MM.1S (cell line): Measurements from ENCODE around the gene LHFPL2.

Experiments used
- DNase-seq: peaks from one replicate; pipeline ENCODE4 v3.0.0-alpha.2; 2015
- H2AFZ ChIP-seq: fragments of 300-600 bp; sonication (generic); 2 replicates; pipeline ENCODE4 v1.6.0; 2016; ENCODE audit warnings: antibody characterized with exemption, low read length
- H3F3A ChIP-seq: fragments of 300-600 bp; sonication (generic); 2 replicates; pipeline ENCODE4 v1.6.1; 2016; ENCODE audit warnings: mild to moderate bottlenecking, antibody characterized with exemption, low read length, moderate library complexity, mixed read lengths; ENCODE audit not compliant: insufficient read depth
- H3K27ac ChIP-seq: fragments of 300-600 bp; sonication (generic); 2 replicates; pipeline ENCODE4 v1.5.1; 2016; ENCODE audit warnings: mild to moderate bottlenecking, low read length
- H3K27me3 ChIP-seq: fragments of 300-600 bp; sonication (generic); replicated peaks from 2 replicates; pipeline ENCODE4 v1.6.0; 2016; ENCODE audit warnings: low read length; ENCODE audit not compliant: insufficient read depth
- H3K36me3 ChIP-seq: fragments of 300-600 bp; sonication (generic); replicated peaks from 2 replicates; pipeline ENCODE4 v1.6.1; 2016; ENCODE audit warnings: mild to moderate bottlenecking, low read length, mixed read lengths; ENCODE audit not compliant: insufficient read depth
- H3K4me1 ChIP-seq: fragments of 300-600 bp; sonication (generic); 2 replicates; pipeline ENCODE4 v1.6.1; 2016; ENCODE audit warnings: low read length, mixed read lengths
- H3K4me2 ChIP-seq: fragments of 300-600 bp; sonication (generic); 2 replicates; pipeline ENCODE4 v1.6.0; 2016; ENCODE audit warnings: low read depth, low read length
- H3K4me3 ChIP-seq: fragments of 300-600 bp; sonication (generic); 2 replicates; pipeline ENCODE4 v1.5.1; 2016; ENCODE audit warnings: low read length, mixed read lengths
- H3K79me2 ChIP-seq: fragments of 300-600 bp; sonication (generic); 2 replicates; pipeline ENCODE4 v1.6.1; 2016; ENCODE audit warnings: mixed run types, low read length, mixed read lengths
- H3K9ac ChIP-seq: fragments of 300-600 bp; sonication (generic); 2 replicates; pipeline ENCODE4 v1.6.1; 2016; ENCODE audit warnings: low read length, mixed read lengths
- H3K9me2 ChIP-seq: fragments of 300-600 bp; sonication (generic); replicated peaks from 2 replicates; pipeline ENCODE4 v1.6.1; 2016; ENCODE audit warnings: mild to moderate bottlenecking, low read length, mixed read lengths; ENCODE audit not compliant: insufficient read depth
- H3K9me3 ChIP-seq: fragments of 300-600 bp; sonication (generic); replicated peaks from 2 replicates; pipeline ENCODE4 v1.6.1; 2016; ENCODE audit warnings: mild to moderate bottlenecking, low read length, mixed read lengths; ENCODE audit not compliant: insufficient read depth
- H4K20me1 ChIP-seq: fragments of 300-600 bp; sonication (generic); 2 replicates; pipeline ENCODE4 v1.6.1; 2016; ENCODE audit warnings: mild to moderate bottlenecking, low read length, moderate library complexity, mixed read lengths; ENCODE audit not compliant: insufficient read depth
- CTCF ChIP-seq: fragments of 300-600 bp; sonication (generic); IDR thresholded peaks from 2 replicates; pipeline ENCODE4 v1.5.1; 2016; ENCODE audit warnings: antibody characterized with exemption, low read length, mixed read lengths
- EZH2 ChIP-seq: fragments of 300-600 bp; sonication (generic); optimal IDR thresholded peaks from 2 replicates; pipeline ENCODE3; 2017; ENCODE audit warnings: low read depth, mild to moderate bottlenecking, antibody characterized with exemption, low read length, mixed read lengths
- EZH2phosphoT487 ChIP-seq: fragments of 300-600 bp; sonication (generic); IDR thresholded peaks from 2 replicates; pipeline ENCODE4 v1.6.1; 2018; ENCODE audit warnings: antibody characterized with exemption, low read length

The LHFPL2 gene

GRCh38 chr5:78632467-78632866 is 16.1 kb downstream of the LHFPL2 start:
- H3K9me3 ChIP-seq: no peaks in the 10 kb centered on the region
- DNase-seq: no peak
- H3K9me2 ChIP-seq: no peaks in the 10 kb centered on the region
- no peaks in the 10 kb centered on the region for H3K36me3 ChIP-seq
- H4K20me1 ChIP-seq: no peaks in the 10 kb centered on the region
- no peaks in the 10 kb centered on the region for H3K79me2 ChIP-seq
- no peak overlapping the region for H3K4me3 ChIP-seq
- H3K27ac ChIP-seq: no peak overlapping the region
- no peak overlapping the region for H2AFZ ChIP-seq
- no peaks in the 10 kb centered on the region for H3F3A ChIP-seq
- no peaks in the 10 kb centered on the region for H3K27me3 ChIP-seq
- TF ChIP-seq EZH2 (no peak), EZH2phosphoT487 (no peak), CTCF (no peak)
- H3K4me2 ChIP-seq: no peak overlapping the region
- no peak overlapping the region for H3K9ac ChIP-seq
- no peaks in the 10 kb centered on the region for H3K4me1 ChIP-seq

GRCh38 chr5:78631931-78632330 is 16.6 kb downstream of the LHFPL2 start:
- no peak for DNase-seq
- Histone ChIP-seq H3K9ac (no peak overlapping the region), H3K27me3 (no peaks in the 10 kb centered on the region), H3K4me1 (no peaks in the 10 kb centered on the region), H3K27ac (no peak overlapping the region), H3K9me3 (no peaks in the 10 kb centered on the region), H2AFZ (no peak overlapping the region), H3K36me3 (no peaks in the 10 kb centered on the region), H4K20me1 (no peaks in the 10 kb centered on the region), H3K79me2 (no peaks in the 10 kb centered on the region), H3F3A (no peaks in the 10 kb centered on the region), H3K4me3 (no peak overlapping the region), H3K4me2 (no peak overlapping the region), H3K9me2 (no peaks in the 10 kb centered on the region)
- no peak for TF ChIP-seq EZH2phosphoT487
- TF ChIP-seq EZH2: no peak
- no peak for TF ChIP-seq CTCF

GRCh38 chr5:78630047-78630446 is 18.5 kb downstream of the LHFPL2 start:
- H3F3A ChIP-seq: no peaks in the 10 kb centered on the region
- H4K20me1 ChIP-seq: no peaks in the 10 kb centered on the region
- TF ChIP-seq EZH2phosphoT487 (no peak), CTCF (no peak), EZH2 (no peak)
- H3K36me3 ChIP-seq: no peaks in the 10 kb centered on the region
- no peak overlapping the region for H2AFZ ChIP-seq
- no peaks in the 10 kb centered on the region for H3K79me2 ChIP-seq
- no peaks in the 10 kb centered on the region for H3K4me1 ChIP-seq
- no peak overlapping the region for H3K9ac ChIP-seq
- H3K4me2 ChIP-seq: no peak overlapping the region
- H3K9me2 ChIP-seq: no peaks in the 10 kb centered on the region
- no peaks in the 10 kb centered on the region for H3K9me3 ChIP-seq
- no peaks in the 10 kb centered on the region for H3K27me3 ChIP-seq
- H3K27ac ChIP-seq: no peak overlapping the region
- no peak overlapping the region for H3K4me3 ChIP-seq
- no peak for DNase-seq

GRCh38 chr5:78629624-78630023 is 18.9 kb downstream of the LHFPL2 start:
- Histone ChIP-seq H3K27ac (no peak overlapping the region), H3K9me3 (no peaks in the 10 kb centered on the region), H3K79me2 (no peaks in the 10 kb centered on the region), H3K4me3 (no peak overlapping the region), H2AFZ (no peak overlapping the region), H3K4me1 (no peaks in the 10 kb centered on the region), H3K9ac (no peak overlapping the region), H3K36me3 (no peaks in the 10 kb centered on the region), H3K4me2 (no peak overlapping the region), H3F3A (no peaks in the 10 kb centered on the region), H3K9me2 (no peaks in the 10 kb centered on the region), H4K20me1 (no peaks in the 10 kb centered on the region), H3K27me3 (no peaks in the 10 kb centered on the region)
- TF ChIP-seq EZH2 (no peak), CTCF (no peak), EZH2phosphoT487 (no peak)
- no peak for DNase-seq
